HepG2 (cell line): ENCODE measurements around the gene ACSM5. TPM values are rescaled to one million over a fixed set of nuclear protein-coding genes. Genes with fewer than 3 reads are reported as not detected.

Source experiments
- ARHGAP35 ChIP-seq: sonication (generic); formaldehyde crosslinking; IDR thresholded peaks from 2 replicates; pipeline ENCODE4 v1.9.0; 2022; ENCODE audit warnings: mild to moderate bottlenecking, inconsistent platforms, moderate library complexity, missing genetic modification reagents, borderline replicate concordance
- ARNT ChIP-seq: fragments of 450-650 bp; IDR thresholded peaks from 2 replicates; pipeline ENCODE4 v1.6.1; 2017
- GATAD1 ChIP-seq: IDR thresholded peaks from 2 replicates; pipeline ENCODE4 v1.6.1; 2016; ENCODE audit warnings: missing genetic modification reagents, missing compliant biosample characterization
- LCORL ChIP-seq, 2 experiments: fragments of 450-650 bp in 1 of 2; sonication (generic) in 1 of 2; formaldehyde crosslinking in 1 of 2; IDR thresholded peaks; 2 replicates each; pipeline versions ENCODE4 v1.5.0 to v1.6.1; 2017 to 2020; ENCODE audit warnings: antibody characterized with exemption in 1 of 2, missing genetic modification reagents in 1 of 2
- MED13 ChIP-seq: sonication (generic); formaldehyde crosslinking; IDR thresholded peaks from 2 replicates; pipeline ENCODE4 v1.5.0; 2020; ENCODE audit warnings: missing genetic modification reagents
- NCOA1 ChIP-seq: sonication (generic); formaldehyde crosslinking; IDR thresholded peaks from 2 replicates; pipeline ENCODE4 v1.9.0; 2021; ENCODE audit warnings: missing genetic modification reagents
- NR1H2 ChIP-seq: sonication (generic); formaldehyde crosslinking; IDR thresholded peaks from 2 replicates; pipeline ENCODE4 v1.8.1; 2022; ENCODE audit warnings: low read depth, missing genetic modification reagents, borderline replicate concordance
- SALL1 ChIP-seq: sonication (generic); formaldehyde crosslinking; IDR thresholded peaks from 2 replicates; pipeline ENCODE4 v1.8.0; 2022; ENCODE audit warnings: mild to moderate bottlenecking, missing genetic modification reagents
- SETDB1 ChIP-seq: sonication (generic); formaldehyde crosslinking; IDR thresholded peaks from 2 replicates; pipeline ENCODE4 v1.5.1; 2020; ENCODE audit warnings: missing genetic modification reagents, mild to moderate bottlenecking, borderline replicate concordance
- SRY ChIP-seq: sonication (generic); formaldehyde crosslinking; IDR thresholded peaks from 2 replicates; pipeline ENCODE4 v1.8.0; 2022; ENCODE audit warnings: mild to moderate bottlenecking, missing genetic modification reagents
- ZMYM3 ChIP-seq: sonication (generic); formaldehyde crosslinking; IDR thresholded peaks from 2 replicates; pipeline ENCODE4 v1.5.1; 2020; ENCODE audit warnings: mild to moderate bottlenecking, missing genetic modification reagents
- ZNF724P ChIP-seq: sonication (generic); formaldehyde crosslinking; IDR thresholded peaks from 2 replicates; pipeline ENCODE4 v1.8.0; 2022; ENCODE audit warnings: missing genetic modification reagents, borderline replicate concordance
- ZNF816 ChIP-seq: sonication (generic); formaldehyde crosslinking; IDR thresholded peaks from 2 replicates; pipeline ENCODE4 v1.8.0; 2022; ENCODE audit warnings: missing genetic modification reagents, mild to moderate bottlenecking, borderline replicate concordance
- ZNF841 ChIP-seq: sonication (generic); formaldehyde crosslinking; IDR thresholded peaks from 2 replicates; pipeline ENCODE4 v1.8.1; 2023; ENCODE audit warnings: missing genetic modification reagents, borderline replicate concordance
- ZSCAN21 ChIP-seq: sonication (generic); formaldehyde crosslinking; IDR thresholded peaks from 2 replicates; pipeline ENCODE4 v1.8.0; 2022; ENCODE audit warnings: mild to moderate bottlenecking, missing genetic modification reagents, moderate library complexity, borderline replicate concordance
- polyA plus RNA-seq, 8 experiments: library from polyadenylated mRNA; depleted of rRNA in 3 of 8; stranded (reverse) in 7 of 8; unstranded in 1 of 8; fragments of >200 nt; fragmentation: Illumina TruSeq in 4 of 8; extraction: Trizol in 4 of 8; gene quantifications; 2 replicates each; pipeline versions ENCODE4 v1.2.1 to v1.2.3, GENCODE V29; 2011 to 2016; ENCODE audit warnings: low read depth in 4 of 8, missing spikeins in 1 of 8, mixed read lengths in 1 of 8; ENCODE audit not compliant: insufficient read depth in 1 of 8
- total RNA-seq, 5 experiments: library from RNA; depleted of rRNA; stranded (reverse); fragments of >200 nt; fragmentation: Illumina TruSeq; extraction: Trizol; gene quantifications; 2 replicates each; pipeline ENCODE4 v1.2.3, GENCODE V29; 2016; ENCODE audit warnings: low read depth in 1 of 5
- TF ChIP-seq, protein P1 (sequence below): sonication (generic); formaldehyde crosslinking; IDR thresholded peaks from 2 replicates; pipeline ENCODE4 v1.4.0; 2020; ENCODE audit warnings: mild to moderate bottlenecking, missing genetic modification reagents
- TF ChIP-seq, protein P2 (sequence below): IDR thresholded peaks from 2 replicates; pipeline ENCODE4 v1.6.1; 2016; ENCODE audit warnings: control low read depth
- TF ChIP-seq, protein P3 (sequence below): sonication (generic); formaldehyde crosslinking; IDR thresholded peaks from 2 replicates; pipeline ENCODE4 v1.5.1; 2020; ENCODE audit warnings: mild to moderate bottlenecking, missing genetic modification reagents, borderline replicate concordance

Gene ACSM5
- total and polyA plus RNA-seq, 2 of the 13 experiments (the other 11 are each of a cell fraction or from before 2014, with no cell fraction given), result 9.1 to 15.0 TPM

DNA sequence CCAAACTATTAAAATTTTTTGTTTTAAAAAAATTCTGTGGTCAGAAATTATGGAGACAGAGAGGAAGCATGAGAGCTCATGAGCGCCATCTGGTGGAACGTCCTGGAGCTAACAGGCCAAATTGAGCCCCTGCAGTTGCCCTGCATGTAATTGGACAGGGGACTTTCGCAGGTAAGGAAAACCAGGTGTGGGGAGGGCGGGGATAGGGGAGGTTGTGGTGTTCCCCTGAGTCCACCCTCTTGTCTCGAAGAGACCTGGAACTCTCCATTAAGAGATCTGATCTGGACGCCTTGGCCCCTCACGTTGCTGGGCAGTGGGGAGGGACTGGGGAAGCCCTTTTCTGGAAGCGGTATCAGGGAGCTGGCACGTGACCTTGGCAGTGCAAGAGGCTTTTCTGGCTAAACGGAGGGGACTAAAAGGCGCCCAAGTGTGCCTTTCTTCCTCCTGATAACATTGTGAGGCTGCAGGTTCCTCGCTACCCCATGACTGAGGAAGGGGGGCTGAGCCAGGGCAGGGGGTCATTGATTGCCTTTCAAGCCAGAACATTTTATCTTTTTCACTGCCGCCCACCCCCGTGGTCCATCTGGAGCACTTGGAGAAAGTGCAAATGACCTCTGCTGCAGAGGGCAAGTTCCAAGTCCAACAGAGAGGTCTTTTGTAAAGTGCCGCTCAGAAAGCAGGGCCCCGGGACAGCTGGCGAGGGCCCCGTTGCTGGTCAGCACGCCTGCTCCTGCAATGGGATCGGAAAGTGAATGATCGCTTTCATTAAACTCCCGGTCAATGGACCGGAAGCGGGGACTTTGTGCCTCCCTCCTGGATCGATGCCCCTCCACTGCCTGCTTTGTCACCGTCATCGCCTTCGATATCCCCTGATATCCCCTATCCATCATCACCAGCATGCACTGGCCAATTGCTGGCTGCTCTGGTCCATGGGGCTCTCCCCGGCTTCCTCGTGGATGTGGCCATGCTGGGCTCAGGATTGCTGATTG, 23.2 kb upstream of the ACSM5 start (continued):
- TF ChIP-seq NR1H2, result 0 out of 2 replicates have a peak, but pooled peaks have one; percentile 69
- TF ChIP-seq LCORL (IDR thresholded peaks at IDR 0.05), result no peak
- TF ChIP-seq LCORL (CRISPR knock-in tag; IDR thresholded peaks at IDR 0.05), result peak; percentile 83
- TF ChIP-seq ARNT, result no peak
- TF ChIP-seq, protein P1, sequence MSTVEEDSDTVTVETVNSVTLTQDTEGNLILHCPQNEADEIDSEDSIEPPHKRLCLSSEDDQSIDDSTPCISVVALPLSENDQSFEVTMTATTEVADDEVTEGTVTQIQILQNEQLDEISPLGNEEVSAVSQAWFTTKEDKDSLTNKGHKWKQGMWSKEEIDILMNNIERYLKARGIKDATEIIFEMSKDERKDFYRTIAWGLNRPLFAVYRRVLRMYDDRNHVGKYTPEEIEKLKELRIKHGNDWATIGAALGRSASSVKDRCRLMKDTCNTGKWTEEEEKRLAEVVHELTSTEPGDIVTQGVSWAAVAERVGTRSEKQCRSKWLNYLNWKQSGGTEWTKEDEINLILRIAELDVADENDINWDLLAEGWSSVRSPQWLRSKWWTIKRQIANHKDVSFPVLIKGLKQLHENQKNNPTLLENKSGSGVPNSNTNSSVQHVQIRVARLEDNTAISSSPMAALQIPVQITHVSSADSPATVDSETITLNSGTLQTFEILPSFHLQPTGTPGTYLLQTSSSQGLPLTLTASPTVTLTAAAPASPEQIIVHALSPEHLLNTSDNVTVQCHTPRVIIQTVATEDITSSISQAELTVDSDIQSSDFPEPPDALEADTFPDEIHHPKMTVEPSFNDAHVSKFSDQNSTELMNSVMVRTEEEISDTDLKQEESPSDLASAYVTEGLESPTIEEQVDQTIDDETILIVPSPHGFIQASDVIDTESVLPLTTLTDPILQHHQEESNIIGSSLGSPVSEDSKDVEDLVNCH (CRISPR knock-in tag), result no peak
- no peak for TF ChIP-seq GATAD1 (CRISPR knock-in tag)
- TF ChIP-seq ZNF841 (CRISPR knock-in tag), result no peak
- 0 out of 2 replicates have a peak, but pooled peaks have one; percentile 48 for TF ChIP-seq ZSCAN21
- TF ChIP-seq MED13 (CRISPR knock-in tag), result no peak
- TF ChIP-seq ZNF816, result peak; percentile 81; the same call in 1 of the 2 replicates
- TF ChIP-seq, protein P2, sequence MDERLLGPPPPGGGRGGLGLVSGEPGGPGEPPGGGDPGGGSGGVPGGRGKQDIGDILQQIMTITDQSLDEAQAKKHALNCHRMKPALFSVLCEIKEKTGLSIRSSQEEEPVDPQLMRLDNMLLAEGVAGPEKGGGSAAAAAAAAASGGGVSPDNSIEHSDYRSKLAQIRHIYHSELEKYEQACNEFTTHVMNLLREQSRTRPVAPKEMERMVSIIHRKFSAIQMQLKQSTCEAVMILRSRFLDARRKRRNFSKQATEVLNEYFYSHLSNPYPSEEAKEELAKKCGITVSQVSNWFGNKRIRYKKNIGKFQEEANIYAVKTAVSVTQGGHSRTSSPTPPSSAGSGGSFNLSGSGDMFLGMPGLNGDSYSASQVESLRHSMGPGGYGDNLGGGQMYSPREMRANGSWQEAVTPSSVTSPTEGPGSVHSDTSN (CRISPR knock-in tag), result no peak
- peak; percentile 66 for TF ChIP-seq ZNF724P (CRISPR knock-in tag)
- TF ChIP-seq, protein P3, sequence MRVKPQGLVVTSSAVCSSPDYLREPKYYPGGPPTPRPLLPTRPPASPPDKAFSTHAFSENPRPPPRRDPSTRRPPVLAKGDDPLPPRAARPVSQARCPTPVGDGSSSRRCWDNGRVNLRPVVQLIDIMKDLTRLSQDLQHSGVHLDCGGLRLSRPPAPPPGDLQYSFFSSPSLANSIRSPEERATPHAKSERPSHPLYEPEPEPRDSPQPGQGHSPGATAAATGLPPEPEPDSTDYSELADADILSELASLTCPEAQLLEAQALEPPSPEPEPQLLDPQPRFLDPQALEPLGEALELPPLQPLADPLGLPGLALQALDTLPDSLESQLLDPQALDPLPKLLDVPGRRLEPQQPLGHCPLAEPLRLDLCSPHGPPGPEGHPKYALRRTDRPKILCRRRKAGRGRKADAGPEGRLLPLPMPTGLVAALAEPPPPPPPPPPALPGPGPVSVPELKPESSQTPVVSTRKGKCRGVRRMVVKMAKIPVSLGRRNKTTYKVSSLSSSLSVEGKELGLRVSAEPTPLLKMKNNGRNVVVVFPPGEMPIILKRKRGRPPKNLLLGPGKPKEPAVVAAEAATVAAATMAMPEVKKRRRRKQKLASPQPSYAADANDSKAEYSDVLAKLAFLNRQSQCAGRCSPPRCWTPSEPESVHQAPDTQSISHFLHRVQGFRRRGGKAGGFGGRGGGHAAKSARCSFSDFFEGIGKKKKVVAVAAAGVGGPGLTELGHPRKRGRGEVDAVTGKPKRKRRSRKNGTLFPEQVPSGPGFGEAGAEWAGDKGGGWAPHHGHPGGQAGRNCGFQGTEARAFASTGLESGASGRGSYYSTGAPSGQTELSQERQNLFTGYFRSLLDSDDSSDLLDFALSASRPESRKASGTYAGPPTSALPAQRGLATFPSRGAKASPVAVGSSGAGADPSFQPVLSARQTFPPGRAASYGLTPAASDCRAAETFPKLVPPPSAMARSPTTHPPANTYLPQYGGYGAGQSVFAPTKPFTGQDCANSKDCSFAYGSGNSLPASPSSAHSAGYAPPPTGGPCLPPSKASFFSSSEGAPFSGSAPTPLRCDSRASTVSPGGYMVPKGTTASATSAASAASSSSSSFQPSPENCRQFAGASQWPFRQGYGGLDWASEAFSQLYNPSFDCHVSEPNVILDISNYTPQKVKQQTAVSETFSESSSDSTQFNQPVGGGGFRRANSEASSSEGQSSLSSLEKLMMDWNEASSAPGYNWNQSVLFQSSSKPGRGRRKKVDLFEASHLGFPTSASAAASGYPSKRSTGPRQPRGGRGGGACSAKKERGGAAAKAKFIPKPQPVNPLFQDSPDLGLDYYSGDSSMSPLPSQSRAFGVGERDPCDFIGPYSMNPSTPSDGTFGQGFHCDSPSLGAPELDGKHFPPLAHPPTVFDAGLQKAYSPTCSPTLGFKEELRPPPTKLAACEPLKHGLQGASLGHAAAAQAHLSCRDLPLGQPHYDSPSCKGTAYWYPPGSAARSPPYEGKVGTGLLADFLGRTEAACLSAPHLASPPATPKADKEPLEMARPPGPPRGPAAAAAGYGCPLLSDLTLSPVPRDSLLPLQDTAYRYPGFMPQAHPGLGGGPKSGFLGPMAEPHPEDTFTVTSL (CRISPR knock-in tag), result peak; percentile 80; the same call in 1 of the 2 replicates
- peak; percentile 82; the same call in 1 of the 2 replicates for TF ChIP-seq SRY (CRISPR knock-in tag)
- TF ChIP-seq ZMYM3 (CRISPR knock-in tag), result peak; percentile 84
- TF ChIP-seq NCOA1 (CRISPR knock-in tag), result peak; percentile 65; the same call in 1 of the 2 replicates
- TF ChIP-seq SETDB1 (CRISPR knock-in tag), result no peak
- TF ChIP-seq ARHGAP35, result peak; percentile 19; the same call in 1 of the 2 replicates
- peak; percentile 95 for TF ChIP-seq SALL1 (CRISPR knock-in tag)
